GM13976 (cell line): ENCODE results near the gene PTGDS.

ENCODE experiments used
- DNase-seq: peaks from one replicate; pipeline ENCODE4 v3.0.0; 2012; ENCODE audit warnings: low spot score
- CTCF ChIP-seq: IDR thresholded peaks from 2 replicates; pipeline ENCODE4 v1.5.1; 2012; ENCODE audit warnings: borderline replicate concordance, mild to moderate bottlenecking; ENCODE audit not compliant: insufficient read depth; ENCODE audit errors: extremely low read depth, missing control alignments, control extremely low read depth
- in situ Hi-C: fragments of 300-500 bp; cut with MboI; formaldehyde crosslinking; loops from one replicate; pipeline ENCODE4 v1.12.0; 2022; ENCODE audit warnings: low sequenced_read_pairs, mixed read lengths, inconsistent platforms; ENCODE audit not compliant: unreplicated experiment

PTGDS gene

GRCh38 chr9:136985027-136985602 lies 7.8 kb downstream of the PTGDS start:
- DNase-seq, result no peak
- no peak for TF ChIP-seq CTCF
- in situ Hi-C loops, result no loop called here

GRCh38 chr9:136985853-136986252 lies 8.5 kb downstream of the PTGDS start:
- in situ Hi-C loops, result no loop called here
- DNase-seq, result no peak
- TF ChIP-seq CTCF, result no peak

GRCh38 chr9:136988872-136989271 lies 11.6 kb downstream of the PTGDS start:
- no peak for DNase-seq
- in situ Hi-C loops, result no loop called here
- TF ChIP-seq CTCF, result no peak

- no peak for TF ChIP-seq CTCF
- no peak for DNase-seq
Measured at GRCh38 chr9:136990242-136990911, 13.1 kb downstream of the PTGDS start.

GRCh38 chr9:136991993-136992818 lies 14.9 kb downstream of the PTGDS start, which contains the start of gene PAXX:
TSS of gene PAXX (plus strand) at chr9:136992422. CDS start at chr9:136992444, 22 bp downstream.
- DNase-seq, result peak; percentile 100
- in situ Hi-C loops, result no loop called here
- TF ChIP-seq CTCF, result no peak

More at GRCh38 chr9:136990242-136990911, 13.1 kb downstream of the PTGDS start:
- in situ Hi-C loops, result no loop called here

- no peak for TF ChIP-seq CTCF
- in situ Hi-C loops, result no loop called here
- DNase-seq, result no peak
Measured at GRCh38 chr9:136992819-136993369, 15.6 kb downstream of the PTGDS start.
